Naive thymus-derived CD8-positive, alpha-beta T cell (primary cell): Measurements from ENCODE around the gene NOVA2. TPM values are rescaled to one million over a fixed set of nuclear protein-coding genes. Genes with fewer than 3 reads are reported as not detected.

Experiments
- microRNA-seq: library from miRNA; unstranded; fragments of <30 nt; microRNA quantifications from one replicate; pipeline ENCODE4 v1.2.0, GENCODE V29; 2022; ENCODE audit warnings: borderline microRNAs expressed
- polyA plus RNA-seq, 3 donors: library from polyadenylated mRNA; unstranded; fragments of 300-500 nt; fragmentation: Illumina TruSeq; gene quantifications; one replicate each; pipeline ENCODE4 v1.2.3, GENCODE V29; 2021
- total RNA-seq, 8 experiments: library from RNA in 2 of 8; stranded (reverse) in 2 of 8; gene quantifications; one replicate each; pipeline ENCODE4 v1.2.3 and lab custom pipeline; 2021 to 2026

NOVA2 gene
- total and polyA plus RNA-seq, 5 experiments from 2014 or later, result not detected

Small RNA genes within 50 kb of the gene (microRNA-seq; reads per million reads assigned to microRNA genes)
- gene MIR769, result 298 reads per million, percentile 75 among the genes with 10 or more reads in this experiment

Other genes starting within 250 kb of the NOVA2 start
- 10 to 100 TPM; 35.3 to 42.3 TPM for gene FBXO46, start 243.0 kb downstream of the NOVA2 start, total RNA-seq
- 10 to 100 TPM; 12.4 to 15.2 (median 12.5) TPM for gene FBXO46, start 243.0 kb downstream of the NOVA2 start, polyA plus RNA-seq
- gene MEIOSIN, start 240.4 kb downstream of the NOVA2 start, total RNA-seq, result not detected
- not detected for gene MEIOSIN, start 240.4 kb downstream of the NOVA2 start, polyA plus RNA-seq
- gene SIX5, start 204.6 kb downstream of the NOVA2 start, total RNA-seq, result 1 to 10 TPM; 1.4 to 1.8 TPM
- under 1 TPM; 0.08 to 0.11 (median 0.09) TPM for gene SIX5, start 204.6 kb downstream of the NOVA2 start, polyA plus RNA-seq
- gene DMPK, start 191.4 kb downstream of the NOVA2 start, total RNA-seq, result 10 to 100 TPM; 44.2 to 44.3 TPM
- gene DMPK, start 191.4 kb downstream of the NOVA2 start, polyA plus RNA-seq, result under 1 TPM; 0.60 to 0.99 (median 0.81) TPM
- 10 to 100 TPM; 49.5 to 54.1 TPM for gene DMWD, start 181.0 kb downstream of the NOVA2 start, total RNA-seq
- 10 to 100 TPM in 2 of 3 donors, 1 to 10 TPM in 1; 8.0 to 16.5 (median 11.9) TPM for gene DMWD, start 181.0 kb downstream of the NOVA2 start, polyA plus RNA-seq
- gene RSPH6A, start 158.6 kb downstream of the NOVA2 start, total RNA-seq, result under 1 TPM; 0.36 to 0.57 TPM
- gene RSPH6A, start 158.6 kb downstream of the NOVA2 start, polyA plus RNA-seq, result not detected
- gene SYMPK, start 110.7 kb downstream of the NOVA2 start, total RNA-seq, result 10 to 100 TPM; 89.9 to 91.1 TPM
- 10 to 100 TPM in 2 of 3 donors, 1 to 10 TPM in 1; 4.4 to 15.4 (median 13.8) TPM for gene SYMPK, start 110.7 kb downstream of the NOVA2 start, polyA plus RNA-seq
- gene FOXA3, start 109.5 kb downstream of the NOVA2 start, total RNA-seq, result not detected
- gene FOXA3, start 109.5 kb downstream of the NOVA2 start, polyA plus RNA-seq, result not detected
- gene IRF2BP1, start 87.7 kb downstream of the NOVA2 start, total RNA-seq, result 10 to 100 TPM; 32.9 to 33.8 TPM
- 1 to 10 TPM; 7.0 to 9.1 (median 7.6) TPM for gene IRF2BP1, start 87.7 kb downstream of the NOVA2 start, polyA plus RNA-seq
- gene MYPOP, start 71.3 kb downstream of the NOVA2 start, total RNA-seq, result 10 to 100 TPM; 10.5 to 10.9 TPM
- gene MYPOP, start 71.3 kb downstream of the NOVA2 start, polyA plus RNA-seq, result under 1 TPM in 1 of 3 donors, not detected in 2; 0.23 TPM
- gene NANOS2, start 59.1 kb downstream of the NOVA2 start, total RNA-seq, result not detected
- not detected for gene NANOS2, start 59.1 kb downstream of the NOVA2 start, polyA plus RNA-seq
- gene CCDC61, start 21.6 kb upstream of the NOVA2 start, total RNA-seq, result 10 to 100 TPM; 32.5 to 38.9 TPM
- gene CCDC61, start 21.6 kb upstream of the NOVA2 start, polyA plus RNA-seq, result 10 to 100 TPM in 1 of 3 donors, 1 to 10 TPM in 2; 7.9 to 12.1 (median 8.6) TPM
- not detected for gene PGLYRP1, start 49.2 kb upstream of the NOVA2 start, total RNA-seq
- gene PGLYRP1, start 49.2 kb upstream of the NOVA2 start, polyA plus RNA-seq, result not detected
- gene IGFL4, start 67.1 kb upstream of the NOVA2 start, total RNA-seq, result not detected
- not detected for gene IGFL4, start 67.1 kb upstream of the NOVA2 start, polyA plus RNA-seq
- not detected for gene IGFL3, start 150.8 kb upstream of the NOVA2 start, total RNA-seq
- not detected for gene IGFL3, start 150.8 kb upstream of the NOVA2 start, polyA plus RNA-seq
- not detected for gene IGFL2, start 174.4 kb upstream of the NOVA2 start, total RNA-seq
- gene IGFL2, start 174.4 kb upstream of the NOVA2 start, polyA plus RNA-seq, result not detected